Stomach (tissue), 9 donors: Measurements from ENCODE around the gene FAT3. TPM values are rescaled to one million over a fixed set of nuclear protein-coding genes. Genes with fewer than 3 reads are reported as not detected.

ENCODE experiments used
- DNase-seq, 2 donors: peaks; one replicate each; pipeline versions ENCODE4 v3.0.0 to v3.0.0-alpha.2; 2013 to 2019
- H3K27ac ChIP-seq, 5 donors: fragments of 200-600 bp in 4 of 5; sonication (generic) in 4 of 5; one replicate each; pipeline ENCODE4 v1.5.1; 2013 to 2019; ENCODE audit warnings: mild to moderate bottlenecking in 1 of 5, moderate library complexity in 1 of 5
- H3K27me3 ChIP-seq, 3 donors: fragments of 200-600 bp; sonication (generic); one replicate each; pipeline ENCODE4 v1.5.1; 2017 to 2019; ENCODE audit warnings: mixed run types in 1 of 3
- H3K36me3 ChIP-seq, 4 donors: fragments of 200-600 bp; sonication (generic); 1 replicate in 3 of 4; 2 replicates in 1 of 4; pipeline ENCODE4 v1.5.1; 2016 to 2019
- H3K4me1 ChIP-seq, 4 donors: fragments of 200-600 bp; sonication (generic); one replicate each; pipeline ENCODE4 v1.5.1; 2016 to 2019
- H3K4me3 ChIP-seq, 4 donors: fragments of 200-600 bp; sonication (generic) in 3 of 4; one replicate each; pipeline ENCODE4 v1.5.1; 2016 to 2019; ENCODE audit warnings: mild to moderate bottlenecking in 1 of 4
- H3K9me3 ChIP-seq, 4 donors: fragments of 200-600 bp; sonication (generic); one replicate each; pipeline ENCODE4 v1.5.1; 2016 to 2019
- CTCF ChIP-seq, 7 experiments: fragments of 450-650 bp in 4 of 7; fragments of 200-600 bp in 3 of 7; sonication (generic) in 3 of 7; IDR thresholded peaks; one replicate each; pipeline ENCODE4 v1.5.1; 2016 to 2019; ENCODE audit warnings: antibody characterized with exemption in 7 of 7, control low read depth in 2 of 7, mild to moderate bottlenecking in 1 of 7
- EP300 ChIP-seq: sonication (generic); formaldehyde crosslinking; IDR thresholded peaks from one replicate; pipeline ENCODE4 v1.6.1; 2017; ENCODE audit warnings: antibody characterized with exemption
- POLR2A ChIP-seq, 4 donors: fragments of 450-650 bp; IDR thresholded peaks; one replicate each; pipeline ENCODE4 v1.6.1; 2016; ENCODE audit warnings: antibody characterized with exemption in 4 of 4, control low read depth in 2 of 4, mild to moderate bottlenecking in 1 of 4, moderate library complexity in 1 of 4
- POLR2AphosphoS5 ChIP-seq, 3 donors: sonication (generic); formaldehyde crosslinking; IDR thresholded peaks; one replicate each; pipeline ENCODE4 v1.6.1; 2016; ENCODE audit warnings: antibody characterized with exemption in 3 of 3
- WGBS, 5 donors: extraction: QIAGEN DNeasy Blood & Tissue Kit in 3 of 5; methylation state at CpG; one replicate each; pipeline versions ENCODE4 v1.1.5 to v1.1.7; 2013 to 2018; 5-methylcytosine and 5-hydroxymethylcytosine counted together
- intact Hi-C: fragments of 100-400 bp; cut with DNase I; formaldehyde crosslinking; loops from one replicate; pipeline ENCODE4 v1.15.1; 2023; ENCODE audit warnings: low total_unique reads
- polyA plus RNA-seq, 3 donors: library from polyadenylated mRNA; stranded (reverse); fragments of 200-250 nt; gene quantifications; one replicate each; pipeline ENCODE4 v1.2.3, GENCODE V29; 2013
- total RNA-seq, 5 donors: library from RNA; depleted of rRNA; stranded (reverse); fragments of >200 nt; gene quantifications; one replicate each; pipeline versions ENCODE4 v1.1.0 to v1.2.3, GENCODE V29; 2014 to 2016
- donor health status: healthy with polysubstance abuse.
- donor health status: Bipolar disorder and iron deficiency.
- donor health status: healthy.

FAT3 gene
- total and polyA plus RNA-seq, 8 donors: under 0.01 to 54.3 (median 2.4) TPM

- 38 to 61% (median 55%) methylated on average over 2 of the region's 2 CpGs for WGBS, 5 donors
- H3K4me3 ChIP-seq: no peak overlapping the region
- H3K36me3 ChIP-seq: no peaks in the 10 kb centered on the region
- no peak for DNase-seq
- H3K4me1 ChIP-seq: no peaks in the 10 kb centered on the region
- no peaks in the 10 kb centered on the region for H3K9me3 ChIP-seq
- no peaks in the 10 kb centered on the region for H3K27me3 ChIP-seq
- no peak overlapping the region for H3K27ac ChIP-seq
- TF ChIP-seq EP300: no peak
- TF ChIP-seq CTCF (IDR thresholded peaks at IDR 0.05): no peak
- TF ChIP-seq POLR2A (IDR thresholded peaks at IDR 0.05): no peak
- intact Hi-C loops: no loop called here
Measured at GRCh38 chr11:92190535-92191206, 33.9 kb upstream of the FAT3 start.

GRCh38 chr11:92192141-92192540, 32.5 kb upstream of the FAT3 start:
- Histone ChIP-seq H3K9me3 (no peaks in the 10 kb centered on the region), H3K4me3 (no peak overlapping the region), H3K27ac (no peak overlapping the region), H3K36me3 (no peaks in the 10 kb centered on the region), H3K4me1 (no peaks in the 10 kb centered on the region), H3K27me3 (no peaks in the 10 kb centered on the region)
- TF ChIP-seq EP300: no peak
- intact Hi-C loops: no loop called here
- DNase-seq: no peak

GRCh38 chr11:92198268-92198667, 26.4 kb upstream of the FAT3 start:
- TF ChIP-seq POLR2A (IDR thresholded peaks at IDR 0.05): no peak
- TF ChIP-seq POLR2AphosphoS5 (IDR thresholded peaks at IDR 0.05): peak in 1 of 3 donors; percentile 13
- no peaks in the 10 kb centered on the region for H3K4me1 ChIP-seq
- DNase-seq: peak in 1 of 2 donors; percentile 6
- H3K27ac ChIP-seq: no peak overlapping the region
- H3K36me3 ChIP-seq: no peaks in the 10 kb centered on the region
- intact Hi-C loops: no loop called here
- WGBS, 5 donors: 66 to 82% (median 76%) methylated on average over 1 of the region's 1 CpG
- no peaks in the 10 kb centered on the region for H3K9me3 ChIP-seq
- no peak overlapping the region for H3K4me3 ChIP-seq
- no peaks in the 10 kb centered on the region for H3K27me3 ChIP-seq

GRCh38 chr11:92199991-92200390, 24.6 kb upstream of the FAT3 start:
- Histone ChIP-seq H3K4me3 (no peak overlapping the region), H3K4me1 (peaks cover 0 to 6% (median 0%) of the 10 kb centered on the region in 4 donors), H3K27me3 (no peaks in the 10 kb centered on the region), H3K9me3 (no peaks in the 10 kb centered on the region), H3K36me3 (no peaks in the 10 kb centered on the region), H3K27ac (no peak overlapping the region)
- intact Hi-C loops: no loop called here
- no peak for TF ChIP-seq CTCF (IDR thresholded peaks at IDR 0.05)
- TF ChIP-seq POLR2AphosphoS5 (IDR thresholded peaks at IDR 0.05): no peak
- TF ChIP-seq POLR2A (IDR thresholded peaks at IDR 0.05): no peak
- no peak for TF ChIP-seq EP300
- 62 to 77% (median 70%) methylated on average over 3 of the region's 3 CpGs for WGBS, 5 donors
- DNase-seq: no peak

- no peak for TF ChIP-seq CTCF (IDR thresholded peaks at IDR 0.05)
- no peak for TF ChIP-seq EP300
- peak in 2 of 3 donors; percentile 33 to 47 for TF ChIP-seq POLR2AphosphoS5 (IDR thresholded peaks at IDR 0.05)
- no peak for TF ChIP-seq POLR2A (IDR thresholded peaks at IDR 0.05)
- Histone ChIP-seq H3K27ac (no peak overlapping the region), H3K4me3 (no peak overlapping the region), H3K27me3 (no peaks in the 10 kb centered on the region), H3K36me3 (no peaks in the 10 kb centered on the region), H3K9me3 (no peaks in the 10 kb centered on the region), H3K4me1 (peaks cover 0 to 10% (median 0%) of the 10 kb centered on the region in 4 donors)
- peak in 1 of 2 donors; percentile 73 for DNase-seq
- intact Hi-C loops: no loop called here
- 15 to 39% (median 20%) methylated on average over 2 of the region's 2 CpGs for whole genome bisulfite sequencing, 5 donors
Measured at GRCh38 chr11:92204731-92205130, 19.9 kb upstream of the FAT3 start.
